GM12874 (cell line): ENCODE results near the gene LASP1NB.

Source experiments
- CTCF ChIP-seq: IDR thresholded peaks from 2 replicates; pipeline ENCODE4 v1.5.1; 2011; ENCODE audit warnings: low read depth, mild to moderate bottlenecking, control low read depth, low read length, moderate library complexity; ENCODE audit not compliant: insufficient read depth

Gene LASP1NB

GRCh38 chr17:38919316-38920078 is 5.9 kb upstream of the LASP1NB start:
- TF ChIP-seq CTCF: no peak

- TF ChIP-seq CTCF: no peak
These were observed 4.8 kb upstream of the LASP1NB start for GRCh38 chr17:38920374-38921291.

GRCh38 chr17:38921756-38922411 is 3.5 kb upstream of the LASP1NB start:
- TF ChIP-seq CTCF: no peak

GRCh38 chr17:38922538-38923297 is 2.7 kb upstream of the LASP1NB start:
- TF ChIP-seq CTCF: no peak

GRCh38 chr17:38926293-38927070 is 1.1 kb downstream of the LASP1NB start:
- no peak for TF ChIP-seq CTCF

- TF ChIP-seq CTCF: no peak
These were observed 14.6 kb downstream of the LASP1NB start for GRCh38 chr17:38939987-38940386.
